KBM-7 (cell line): ENCODE measurements around the gene GPR180.
"Not testable (repeated sequence)": the region's sequence is repeated elsewhere in the genome, so short reads cannot be mapped to it uniquely, and the experiment has no call there.

Experiments used
- DNase-seq: peaks from one replicate; pipeline ENCODE4 v3.0.0-alpha.2; 2015
- in situ Hi-C: fragments of 300-500 bp; cut with MboI; formaldehyde crosslinking; loops from 2 replicates; pipeline ENCODE4 v1.14.3; 2020; ENCODE audit warnings: low sequenced_read_pairs, low pct_unique_long_range_greater_than_20kb, mixed read lengths

Gene GPR180

GRCh38 chr13:94632226-94632980 lies 30.7 kb downstream of the GPR180 start:
- DNase-seq = no peak
- in situ Hi-C loops = no loop called here

- DNase-seq, in situ Hi-C loops: not testable (repeated sequence)
Observed at GRCh38 chr13:94636096-94636495, 34.4 kb downstream of the GPR180 start.

GRCh38 chr13:94636942-94637578 lies 35.4 kb downstream of the GPR180 start:
- in situ Hi-C loops = no loop called here
- DNase-seq = no peak

GRCh38 chr13:94637677-94638076 lies 36.0 kb downstream of the GPR180 start:
- DNase-seq, in situ Hi-C loops: not testable (repeated sequence)

GRCh38 chr13:94640721-94641120 lies 39.1 kb downstream of the GPR180 start:
- DNase-seq = no peak
- in situ Hi-C loops = no loop called here

- in situ Hi-C loops = no loop called here
- no peak for DNase-seq
Observed at GRCh38 chr13:94641409-94641941, 39.8 kb downstream of the GPR180 start.

- in situ Hi-C loops = no loop called here
- DNase-seq = no peak
Observed at GRCh38 chr13:94646904-94647303, 45.2 kb downstream of the GPR180 start.

- in situ Hi-C loops = no loop called here
Observed at GRCh38 chr13:94656176-94656575, 54.5 kb downstream of the GPR180 start.

GRCh38 chr13:94656766-94657165 lies 55.1 kb downstream of the GPR180 start:
- in situ Hi-C loops = no loop called here

More at GRCh38 chr13:94656176-94656575, 54.5 kb downstream of the GPR180 start:
- no peak for DNase-seq

GRCh38 chr13:94657167-94657566 lies 55.5 kb downstream of the GPR180 start:
- no peak for DNase-seq
- in situ Hi-C loops = no loop called here

More at GRCh38 chr13:94656766-94657165, 55.1 kb downstream of the GPR180 start:
- no peak for DNase-seq

GRCh38 chr13:94658926-94659597 lies 57.4 kb downstream of the GPR180 start:
- in situ Hi-C loops = no loop called here

GRCh38 chr13:94659598-94659946 lies 57.9 kb downstream of the GPR180 start:
- no peak for DNase-seq
- in situ Hi-C loops = no loop called here

More at GRCh38 chr13:94658926-94659597, 57.4 kb downstream of the GPR180 start:
- no peak for DNase-seq

GRCh38 chr13:94660695-94661326 lies 59.2 kb downstream of the GPR180 start:
- in situ Hi-C loops = no loop called here
- DNase-seq = peak; percentile 14

- DNase-seq = no peak
- in situ Hi-C loops = no loop called here
Observed at GRCh38 chr13:94661406-94661805, 59.7 kb downstream of the GPR180 start.

- in situ Hi-C loops = no loop called here
Observed at GRCh38 chr13:94662274-94662945, 60.8 kb downstream of the GPR180 start.

GRCh38 chr13:94664889-94665288 lies 63.2 kb downstream of the GPR180 start:
- in situ Hi-C loops = no loop called here
- no peak for DNase-seq

More at GRCh38 chr13:94662274-94662945, 60.8 kb downstream of the GPR180 start:
- DNase-seq = peak; percentile 33

- no peak for DNase-seq
- in situ Hi-C loops = no loop called here
Observed at GRCh38 chr13:94666065-94666464, 64.4 kb downstream of the GPR180 start.

- in situ Hi-C loops = no loop called here
- no peak for DNase-seq
Observed at GRCh38 chr13:94667190-94667589, 65.5 kb downstream of the GPR180 start.

- in situ Hi-C loops = no loop called here
Observed at GRCh38 chr13:94672400-94672799, 70.7 kb downstream of the GPR180 start.

More at GRCh38 chr13:94672400-94672799, 70.7 kb downstream of the GPR180 start:
- DNase-seq = no peak
